ENCODE results near the gene ARL6IP6. TPM values are rescaled to one million over a fixed set of nuclear protein-coding genes. Genes with fewer than 3 reads are reported as not detected.
A peak's percentile ranks its signal among the peaks of the same experiment; 100 is the strongest.

ARL6IP6 gene
- total RNA-seq, 2 donors from 2014 or later: 45.7 to 55.2 TPM

- Mint-ChIP-seq H3K27ac (peak overlapping the region; percentile 56), H3K4me3 (peak overlapping the region; percentile 7), H3K36me3 (ENCODE audit: low read depth) (peaks cover 64% of the 10 kb centered on the region), H3K27me3 (ENCODE audit: insufficient read depth) (no peaks in the 10 kb centered on the region), H3K9me3 (no peaks in the 10 kb centered on the region), H3K4me1 (peaks cover 52% of the 10 kb centered on the region)
- H3K27me3 ChIP-seq (ENCODE audit: control insufficient read depth, insufficient read depth, low read length, poor library complexity, severe bottlenecking): no peaks in the 10 kb centered on the region
- H3K9ac ChIP-seq (ENCODE audit: extremely low read depth, low read length, poor library complexity, severe bottlenecking): no peak overlapping the region
- peaks cover 50% of the 10 kb centered on the region for H3K9me3 ChIP-seq (ENCODE audit: control insufficient read depth, low read length)
- H3K36me3 ChIP-seq (ENCODE audit: control insufficient read depth, insufficient read depth, low read length): peaks cover 95% of the 10 kb centered on the region
- no peaks in the 10 kb centered on the region for H3K4me1 ChIP-seq (ENCODE audit: control insufficient read depth, insufficient read depth, low read length)
- WGBS, 2 experiments (ENCODE audit: insufficient coverage in 1 of 2, insufficient read length in 1 of 2): 92 to 96% methylated on average over 2 to 4 of the region's 4 CpGs
- TF ChIP-seq CTCF (conservative IDR thresholded peaks at IDR 0.05): no peak
- no peak for DNase-seq
- no peak overlapping the region for H3K4me3 ChIP-seq (ENCODE audit: low read length)
- H3K27ac ChIP-seq (ENCODE audit: low read depth, low read length): no peak overlapping the region
Observed at GRCh38 chr2:152706477-152707021, 11.9 kb upstream of the ARL6IP6 start.

GRCh38 chr2:152708742-152709141 lies 9.7 kb upstream of the ARL6IP6 start:
- H3K27me3 Mint-ChIP-seq (ENCODE audit: insufficient read depth): no peaks in the 10 kb centered on the region

GRCh38 chr2:152710713-152711112 lies 7.7 kb upstream of the ARL6IP6 start:
- DNase-seq: no peak
- H3K27ac ChIP-seq (ENCODE audit: low read depth, low read length): no peak overlapping the region

More at GRCh38 chr2:152708742-152709141, 9.7 kb upstream of the ARL6IP6 start:
- Mint-ChIP-seq H3K9me3 (no peaks in the 10 kb centered on the region), H3K4me1 (peaks cover 40% of the 10 kb centered on the region), H3K27ac (no peak overlapping the region), H3K36me3 (ENCODE audit: low read depth) (peaks cover 58% of the 10 kb centered on the region), H3K4me3 (no peak overlapping the region)
- no peak overlapping the region for H3K27ac ChIP-seq (ENCODE audit: low read depth, low read length)
- H3K9me3 ChIP-seq (ENCODE audit: control insufficient read depth, low read length): peaks cover 33% of the 10 kb centered on the region
- H3K4me1 ChIP-seq (ENCODE audit: control insufficient read depth, insufficient read depth, low read length): no peaks in the 10 kb centered on the region
- peaks cover 96% of the 10 kb centered on the region for H3K36me3 ChIP-seq (ENCODE audit: control insufficient read depth, insufficient read depth, low read length)
- H3K4me3 ChIP-seq (ENCODE audit: low read length): peak overlapping the region; percentile 53
- H3K27me3 ChIP-seq (ENCODE audit: control insufficient read depth, insufficient read depth, low read length, poor library complexity, severe bottlenecking): no peaks in the 10 kb centered on the region
- no peak for DNase-seq
- TF ChIP-seq CTCF (conservative IDR thresholded peaks at IDR 0.05): no peak
- no peak overlapping the region for H3K9ac ChIP-seq (ENCODE audit: extremely low read depth, low read length, poor library complexity, severe bottlenecking)
- 92 to 97% methylated on average over 2 of the region's 2 CpGs for WGBS, 2 experiments (ENCODE audit: insufficient coverage in 1 of 2, insufficient read length in 1 of 2)

More at GRCh38 chr2:152710713-152711112, 7.7 kb upstream of the ARL6IP6 start:
- Histone ChIP-seq H3K9me3 (ENCODE audit: control insufficient read depth, low read length) (peaks cover 33% of the 10 kb centered on the region), H3K4me1 (ENCODE audit: control insufficient read depth, insufficient read depth, low read length) (no peaks in the 10 kb centered on the region), H3K4me3 (ENCODE audit: low read length) (no peak overlapping the region), H3K9ac (ENCODE audit: extremely low read depth, low read length, poor library complexity, severe bottlenecking) (no peak overlapping the region), H3K36me3 (ENCODE audit: control insufficient read depth, insufficient read depth, low read length) (peaks cover 97% of the 10 kb centered on the region), H3K27me3 (ENCODE audit: control insufficient read depth, insufficient read depth, low read length, poor library complexity, severe bottlenecking) (no peaks in the 10 kb centered on the region)
- Mint-ChIP-seq H3K4me1 (peaks cover 31% of the 10 kb centered on the region), H3K9me3 (no peaks in the 10 kb centered on the region), H3K27me3 (ENCODE audit: insufficient read depth) (no peaks in the 10 kb centered on the region), H3K27ac (no peak overlapping the region), H3K36me3 (ENCODE audit: low read depth) (peaks cover 65% of the 10 kb centered on the region), H3K4me3 (no peak overlapping the region)
- no peak for TF ChIP-seq CTCF (conservative IDR thresholded peaks at IDR 0.05)
- 92% methylated on average over 2 of the region's 2 CpGs; no CpG with 5 or more reads in 1 of the 2 experiments for WGBS, 2 experiments (ENCODE audit: insufficient coverage in 1 of 2, insufficient read length in 1 of 2)
